ENCODE measurements around the gene XKR8.
A peak's percentile ranks its signal among the peaks of the same experiment; 100 is the strongest.

Gene XKR8

GRCh38 chr1:27959792-27960603 lies at the start of gene XKR8:
XKR8 (plus strand) TSS chr1:27959973; CDS start chr1:27960070, 97 bp downstream.
- DNase-seq (ENCODE audit: insufficient read length, low spot score) (peak; percentile 88), FAIRE-seq (peak; percentile 57)

- DNase-seq (ENCODE audit: insufficient read length, low spot score) (no peak), FAIRE-seq (no peak)
These were observed 47.3 kb upstream of the XKR8 start for GRCh38 chr1:27912429-27912828.

- DNase-seq (ENCODE audit: insufficient read length, low spot score) (no peak), FAIRE-seq (no peak)
These were observed 44.6 kb upstream of the XKR8 start for GRCh38 chr1:27915082-27915575.

GRCh38 chr1:27922272-27922671 lies 37.5 kb upstream of the XKR8 start:
- DNase-seq (ENCODE audit: insufficient read length, low spot score) (no peak), FAIRE-seq (no peak)

- DNase-seq (ENCODE audit: insufficient read length, low spot score) (no peak), FAIRE-seq (no peak)
These were observed 31.4 kb upstream of the XKR8 start for GRCh38 chr1:27928216-27928954.

- no peak for DNase-seq (ENCODE audit: insufficient read length, low spot score)
- FAIRE-seq: no peak
These were observed 28.6 kb upstream of the XKR8 start for GRCh38 chr1:27931184-27931583.

- FAIRE-seq (no peak), DNase-seq (ENCODE audit: insufficient read length, low spot score) (no peak)
These were observed 28.0 kb upstream of the XKR8 start for GRCh38 chr1:27931759-27932158.

- DNase-seq (ENCODE audit: insufficient read length, low spot score): peak; percentile 59
- FAIRE-seq: no peak
These were observed 24.8 kb upstream of the XKR8 start, which contains the start of gene SMPDL3B for GRCh38 chr1:27934818-27935549. SMPDL3B (plus strand) TSS chr1:27935000; CDS start chr1:27935184, 184 bp downstream.

GRCh38 chr1:27935721-27936120 lies 24.1 kb upstream of the XKR8 start:
- FAIRE-seq: no peak
- DNase-seq (ENCODE audit: insufficient read length, low spot score): no peak

GRCh38 chr1:27936370-27936769 lies 23.4 kb upstream of the XKR8 start:
- DNase-seq (ENCODE audit: insufficient read length, low spot score) (no peak), FAIRE-seq (no peak)

- FAIRE-seq: no peak
- DNase-seq (ENCODE audit: insufficient read length, low spot score): no peak
These were observed 22.3 kb upstream of the XKR8 start for GRCh38 chr1:27937524-27937836.

GRCh38 chr1:27938488-27938887 lies 21.3 kb upstream of the XKR8 start:
- FAIRE-seq (no peak), DNase-seq (ENCODE audit: insufficient read length, low spot score) (no peak)

GRCh38 chr1:27940297-27940696 lies 19.5 kb upstream of the XKR8 start:
- DNase-seq (ENCODE audit: insufficient read length, low spot score) (peak; percentile 40), FAIRE-seq (no peak)

GRCh38 chr1:27940870-27941560 lies 18.8 kb upstream of the XKR8 start:
- FAIRE-seq: no peak
- DNase-seq (ENCODE audit: insufficient read length, low spot score): no peak

- DNase-seq (ENCODE audit: insufficient read length, low spot score) (no peak), FAIRE-seq (no peak)
These were observed 17.9 kb upstream of the XKR8 start for GRCh38 chr1:27941671-27942540.

- FAIRE-seq (no peak), DNase-seq (ENCODE audit: insufficient read length, low spot score) (no peak)
These were observed 14.8 kb upstream of the XKR8 start for GRCh38 chr1:27945020-27945419.

GRCh38 chr1:27949027-27949426 lies 10.7 kb upstream of the XKR8 start:
- FAIRE-seq: no peak

GRCh38 chr1:27951396-27951795 lies 8.4 kb upstream of the XKR8 start:
- DNase-seq (ENCODE audit: insufficient read length, low spot score) (no peak), FAIRE-seq (no peak)

More at GRCh38 chr1:27949027-27949426, 10.7 kb upstream of the XKR8 start:
- DNase-seq (ENCODE audit: insufficient read length, low spot score): no peak

- FAIRE-seq: no peak
- DNase-seq (ENCODE audit: insufficient read length, low spot score): no peak
These were observed 7.6 kb upstream of the XKR8 start for GRCh38 chr1:27952147-27952546.

GRCh38 chr1:27954186-27954585 lies 5.6 kb upstream of the XKR8 start:
- FAIRE-seq: no peak
- no peak for DNase-seq (ENCODE audit: insufficient read length, low spot score)
